Heart left ventricle (tissue), 16 donors: ENCODE data around the gene NXPE3. TPM values are rescaled to one million over a fixed set of nuclear protein-coding genes. Genes with fewer than 3 reads are reported as not detected.

Experiments
- ATAC-seq, 4 donors: fragments of 200-7000 bp; cut with Tn5 transposase; one replicate each; pipeline ENCODE4 v1.9.1; 2020 to 2022; ENCODE audit warnings: moderate library complexity in 4 of 4, mild to moderate bottlenecking in 3 of 4, moderate number of reproducible peaks in 1 of 4
- DNase-seq, 5 donors: peaks; one replicate each; pipeline ENCODE4 v3.0.0-alpha.2; 2020
- H3K27ac ChIP-seq, 12 donors: fragments of 200-600 bp; sonication (generic) in 4 of 12; one replicate each; pipeline versions ENCODE4 v1.5.0 to v1.8.0; 2016 to 2022; ENCODE audit warnings: mild to moderate bottlenecking in 2 of 12
- H3K27me3 ChIP-seq, 9 donors: fragments of 200-600 bp; sonication (generic) in 2 of 9; one replicate each; pipeline versions ENCODE4 v1.5.1 to v1.8.0; 2016 to 2022; ENCODE audit warnings: mild to moderate bottlenecking in 3 of 9
- H3K36me3 ChIP-seq, 9 donors: fragments of 200-600 bp; sonication (generic) in 2 of 9; one replicate each; pipeline versions ENCODE4 v1.5.0 to v1.8.0; 2018 to 2022; ENCODE audit warnings: mild to moderate bottlenecking in 2 of 9
- H3K4me1 ChIP-seq, 12 donors: fragments of 200-600 bp; sonication (generic) in 4 of 12; one replicate each; pipeline versions ENCODE4 v1.5.0 to v1.8.0; 2016 to 2022; ENCODE audit warnings: mild to moderate bottlenecking in 3 of 12
- H3K4me3 ChIP-seq, 12 donors: fragments of 200-600 bp; sonication (generic) in 4 of 12; one replicate each; pipeline versions ENCODE4 v1.5.0 to v1.8.0; 2017 to 2022; ENCODE audit warnings: mild to moderate bottlenecking in 9 of 12, moderate library complexity in 4 of 12
- H3K9me3 ChIP-seq, 12 donors: fragments of 200-600 bp; sonication (generic) in 4 of 12; one replicate each; pipeline versions ENCODE4 v1.5.0 to v1.8.0; 2016 to 2022; ENCODE audit warnings: mild to moderate bottlenecking in 1 of 12
- CTCF ChIP-seq, 12 donors: fragments of 200-600 bp; sonication (generic) in 4 of 12; IDR thresholded peaks; one replicate each; pipeline versions ENCODE4 v1.5.0 to v1.8.0; 2018 to 2022; ENCODE audit warnings: antibody characterized with exemption in 12 of 12, mild to moderate bottlenecking in 5 of 12
- POLR2A ChIP-seq, 2 donors: fragments of 450-650 bp; IDR thresholded peaks; one replicate each; pipeline ENCODE4 v1.6.1; 2017; ENCODE audit warnings: antibody characterized with exemption in 2 of 2, mild to moderate bottlenecking in 2 of 2, moderate library complexity in 2 of 2
- WGBS, 4 donors: extraction: QIAGEN DNeasy Blood & Tissue Kit in 2 of 4; methylation state at CpG; one replicate each; pipeline versions ENCODE4 v1.1.5 to v1.1.7; 2013 to 2018; 5-methylcytosine and 5-hydroxymethylcytosine counted together
- intact Hi-C, 10 donors: fragments of 100-400 bp; cut with DNase I; formaldehyde crosslinking; loops; one replicate each; pipeline versions ENCODE4 v1.11.1 to v1.14.2; 2022
- polyA plus RNA-seq, 2 donors: library from polyadenylated mRNA; stranded (reverse); fragments of 200-250 nt; gene quantifications; one replicate each; pipeline ENCODE4 v1.2.3, GENCODE V29; 2013
- total RNA-seq, 9 donors: library from RNA; depleted of rRNA in 2 of 9; stranded (reverse); fragments of >200 nt in 2 of 9; fragmentation: NEBNext Ultra II Directional in 3 of 9; extraction: Animal tissue kit (Norgen Biotek cat#: 25700) in 3 of 9; gene quantifications; one replicate each; pipeline versions ENCODE4 v1.1.0 to v1.2.4, GENCODE V29; 2016 to 2023
- donor health status: ischemic (EF 13 %, LVEDD 7.1; RV severe dilation, severe dysfunction).
- donor health status: healthy with polysubstance abuse.
- donor health status: DM: no; HTN: yes; CAD: no.
- donor health status: DM: no; HTN: no; CAD: no.
- donor health status: ischemic (EF 25% LVEDD 6.9; RV normal size, moderate dysfunction).
- donor health status: ischemic (EF 25% LVEDD 5.7; RV mildly dilated, moderate dysfunction).
- donor health status: healthy.
- donor health status: DM: yes; HTN: yes; CAD: no.
- donor health status: ischemic (EF 35%, LVEDD 5.7; RV mildly dilated, moderate dysfunction).
- donor health status: nonischemic (EF 11% LVEDD 7.7; RV severe dilation, severe dysfunction).
- donor health status: DM: yes; HTN: yes; CAD: no.
- donor health status: PGD.
- donor health status: ischemic (EF 29% LVEDD 5.4; RV normal size, mild dysfunction).
- donor health status: nonischemic (EF 23%, LVEDD 6.1; RV moderate dilation, normal function).

NXPE3 gene
- total and polyA plus RNA-seq, 11 donors = 13.3 to 43.8 (median 35.6) TPM

- intact Hi-C loops = no loop called here
- H3K9me3 ChIP-seq = no peaks in the 10 kb centered on the region
- peak overlapping the region in 10 of 12 donors; percentile 76 to 95 (median 91) for H3K27ac ChIP-seq
- H3K36me3 ChIP-seq = peaks cover 0 to 39% (median 26%) of the 10 kb centered on the region in 9 donors
- peak in 2 of 5 donors; percentile 38 to 47 for DNase-seq
- WGBS, 4 donors = 32 to 44% (median 39%) methylated on average over 2 of the region's 2 CpGs
- TF ChIP-seq POLR2A (IDR thresholded peaks at IDR 0.05) (no peak), CTCF (IDR thresholded peaks at IDR 0.05) (no peak)
- peaks cover 0 to 44% (median 19%) of the 10 kb centered on the region in 12 donors for H3K4me1 ChIP-seq
- ATAC-seq = peak in 3 of 4 donors; percentile 23 to 30 (median 25)
- peak overlapping the region in 9 of 12 donors; percentile 79 to 97 (median 92) for H3K4me3 ChIP-seq
- H3K27me3 ChIP-seq = no peaks in the 10 kb centered on the region
Measured at GRCh38 chr3:101780661-101781060, 1.6 kb downstream of the NXPE3 start.

GRCh38 chr3:101781166-101781565 lies 2.2 kb downstream of the NXPE3 start:
- no peaks in the 10 kb centered on the region for H3K27me3 ChIP-seq
- no peaks in the 10 kb centered on the region for H3K9me3 ChIP-seq
- DNase-seq (no peak), ATAC-seq (no peak)
- TF ChIP-seq POLR2A (IDR thresholded peaks at IDR 0.05) (no peak), CTCF (IDR thresholded peaks at IDR 0.05) (no peak)
- peak overlapping the region in 9 of 12 donors; percentile 76 to 95 (median 93) for H3K27ac ChIP-seq
- intact Hi-C loops = no loop called here
- peaks cover 0 to 48% (median 21%) of the 10 kb centered on the region in 12 donors for H3K4me1 ChIP-seq
- H3K36me3 ChIP-seq = peaks cover 0 to 44% (median 31%) of the 10 kb centered on the region in 9 donors
- peak overlapping the region in 3 of 12 donors; percentile 91 to 97 (median 96) for H3K4me3 ChIP-seq

GRCh38 chr3:101784855-101785613 lies 6.0 kb downstream of the NXPE3 start:
- 63 to 72% (median 66%) methylated on average over 5 of the region's 5 CpGs for WGBS, 4 donors

More at GRCh38 chr3:101784855-101785613, 6.0 kb downstream of the NXPE3 start:
- H3K4me1 ChIP-seq = peaks cover 0 to 34% (median 13%) of the 10 kb centered on the region in 12 donors
- no peaks in the 10 kb centered on the region for H3K27me3 ChIP-seq
- H3K4me3 ChIP-seq = peak overlapping the region in 9 of 12 donors; percentile 5 to 42 (median 33)
- intact Hi-C loops = no loop called here
- ATAC-seq (peak in 2 of 4 donors; percentile 50 to 87), DNase-seq (no peak)
- H3K9me3 ChIP-seq = no peaks in the 10 kb centered on the region
- H3K27ac ChIP-seq = peak overlapping the region; percentile 44 to 86 (median 68)
- no peak for TF ChIP-seq CTCF (IDR thresholded peaks at IDR 0.05)
- TF ChIP-seq POLR2A (IDR thresholded peaks at IDR 0.05) = no peak
- H3K36me3 ChIP-seq = peaks cover 0 to 83% (median 70%) of the 10 kb centered on the region in 9 donors
